Ishikawa (cell line): ENCODE data around the gene TOR4A.

Experiments used
- CEBPB ChIP-seq: IDR thresholded peaks from 2 replicates; pipeline ENCODE4 v1.6.1; 2012
- CREB1 ChIP-seq: IDR thresholded peaks from 2 replicates; pipeline ENCODE4 v1.6.1; 2012; ENCODE audit warnings: low read depth
- EGR1 ChIP-seq: IDR thresholded peaks from 2 replicates; pipeline ENCODE4 v1.6.1; 2012
- EP300 ChIP-seq: IDR thresholded peaks from 2 replicates; pipeline ENCODE4 v1.6.1; 2012; ENCODE audit warnings: borderline replicate concordance
- FOXM1 ChIP-seq: IDR thresholded peaks from 2 replicates; pipeline ENCODE4 v1.6.1; 2012; ENCODE audit warnings: low read depth, borderline replicate concordance
- NFIC ChIP-seq: IDR thresholded peaks from 2 replicates; pipeline ENCODE4 v1.6.1; 2012
- RAD21 ChIP-seq: IDR thresholded peaks from 2 replicates; pipeline ENCODE4 v1.6.1; 2012; ENCODE audit warnings: low read depth
- REST ChIP-seq: IDR thresholded peaks from 2 replicates; pipeline ENCODE4 v1.6.1; 2012; ENCODE audit warnings: low read depth, mild to moderate bottlenecking
- TAF1 ChIP-seq: IDR thresholded peaks from 2 replicates; pipeline ENCODE4 v1.6.1; 2012; ENCODE audit warnings: low read depth, mild to moderate bottlenecking
- TCF12 ChIP-seq: IDR thresholded peaks from 2 replicates; pipeline ENCODE4 v1.6.1; 2012; ENCODE audit warnings: low read depth
- USF1 ChIP-seq: IDR thresholded peaks from 2 replicates; pipeline ENCODE4 v1.6.1; 2012

- TF ChIP-seq CREB1, result no peak
- no peak for TF ChIP-seq FOXM1
- TF ChIP-seq NFIC, result no peak
- TF ChIP-seq EGR1, result no peak
- TF ChIP-seq REST, result no peak
- no peak for TF ChIP-seq TCF12
- TF ChIP-seq TAF1, result no peak
- TF ChIP-seq RAD21, result no peak
- no peak for TF ChIP-seq EP300
- TF ChIP-seq CEBPB, result no peak
- TF ChIP-seq USF1, result no peak
Observed at GRCh38 chr9:137330689-137331088, 53.2 kb downstream of the TOR4A start.
